Adipocyte (in vitro differentiated cells): ENCODE results near the gene C4orf54.

Experiments used
- DNase-seq: peaks from one replicate; pipeline ENCODE4 v3.0.0-alpha.2; 2015; ENCODE audit warnings: low read depth
- H3K27me3 ChIP-seq: replicated peaks from 2 replicates; pipeline ENCODE4 v1.7.0; 2013; ENCODE audit warnings: mild to moderate bottlenecking, low read length, moderate library complexity; ENCODE audit not compliant: control insufficient read depth, insufficient read depth
- H3K36me3 ChIP-seq: 2 replicates; pipeline ENCODE4 v1.7.0; 2013; ENCODE audit warnings: low read length, mild to moderate bottlenecking, moderate library complexity; ENCODE audit not compliant: control insufficient read depth, insufficient read depth, severe bottlenecking
- H3K4me1 ChIP-seq: 2 replicates; pipeline ENCODE4 v1.7.0; 2013; ENCODE audit warnings: mild to moderate bottlenecking, low read length, moderate library complexity; ENCODE audit not compliant: control insufficient read depth, insufficient read depth
- H3K4me3 ChIP-seq: 2 replicates; pipeline ENCODE4 v1.7.0; 2013; ENCODE audit warnings: mild to moderate bottlenecking, low read length, moderate library complexity
- H3K9ac ChIP-seq: 2 replicates; pipeline ENCODE4 v1.7.0; 2013; ENCODE audit warnings: mild to moderate bottlenecking, low read length, moderate library complexity
- H3K9me3 ChIP-seq: 2 replicates; pipeline ENCODE4 v1.7.0; 2013; ENCODE audit warnings: mild to moderate bottlenecking, low read length, moderate library complexity; ENCODE audit not compliant: control insufficient read depth

Gene C4orf54

GRCh38 chr4:99670409-99671073 is 12.9 kb upstream of the C4orf54 start:
- no peak overlapping the region for H3K9ac ChIP-seq
- peaks cover 29% of the 10 kb centered on the region for H3K9me3 ChIP-seq
- no peak overlapping the region for H3K4me3 ChIP-seq
- DNase-seq: no peak
- H3K4me1 ChIP-seq: no peaks in the 10 kb centered on the region
- H3K36me3 ChIP-seq: no peaks in the 10 kb centered on the region
- H3K27me3 ChIP-seq: no peaks in the 10 kb centered on the region

DNA sequence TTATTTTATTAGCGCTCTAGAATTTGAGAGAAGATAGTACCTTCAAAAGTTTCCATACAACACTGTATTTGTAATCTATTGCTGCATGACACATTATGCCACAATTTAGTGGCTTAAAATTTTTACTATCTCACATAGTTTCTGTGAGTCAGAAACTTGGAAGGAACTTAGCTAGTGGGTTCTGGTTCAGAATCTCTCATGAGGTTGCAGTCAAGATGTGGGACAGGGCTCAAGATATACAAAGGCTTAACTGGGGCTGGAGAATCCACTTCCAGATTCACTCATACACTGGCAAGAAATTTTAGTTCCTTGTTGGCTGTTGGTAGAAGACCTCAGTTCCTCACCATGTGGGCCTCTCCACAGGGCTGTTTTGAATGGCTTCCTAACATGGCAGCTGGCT is 11.5 kb upstream of the C4orf54 start:
- peaks cover 26% of the 10 kb centered on the region for H3K9me3 ChIP-seq
- no peak overlapping the region for H3K9ac ChIP-seq
- no peaks in the 10 kb centered on the region for H3K27me3 ChIP-seq
- no peak overlapping the region for H3K4me3 ChIP-seq
- DNase-seq: no peak
- no peaks in the 10 kb centered on the region for H3K36me3 ChIP-seq
- H3K4me1 ChIP-seq: no peaks in the 10 kb centered on the region

GRCh38 chr4:99668472-99668871 is 10.8 kb upstream of the C4orf54 start:
- Histone ChIP-seq H3K27me3 (no peaks in the 10 kb centered on the region), H3K36me3 (no peaks in the 10 kb centered on the region), H3K4me3 (no peak overlapping the region), H3K9me3 (peaks cover 20% of the 10 kb centered on the region), H3K4me1 (no peaks in the 10 kb centered on the region), H3K9ac (no peak overlapping the region)
- DNase-seq: no peak

GRCh38 chr4:99665983-99666382 is 8.4 kb upstream of the C4orf54 start:
- H3K27me3 ChIP-seq: no peaks in the 10 kb centered on the region
- no peak overlapping the region for H3K4me3 ChIP-seq
- no peak for DNase-seq
- no peak overlapping the region for H3K9ac ChIP-seq
- no peaks in the 10 kb centered on the region for H3K9me3 ChIP-seq
- H3K36me3 ChIP-seq: no peaks in the 10 kb centered on the region
- no peaks in the 10 kb centered on the region for H3K4me1 ChIP-seq

DNA sequence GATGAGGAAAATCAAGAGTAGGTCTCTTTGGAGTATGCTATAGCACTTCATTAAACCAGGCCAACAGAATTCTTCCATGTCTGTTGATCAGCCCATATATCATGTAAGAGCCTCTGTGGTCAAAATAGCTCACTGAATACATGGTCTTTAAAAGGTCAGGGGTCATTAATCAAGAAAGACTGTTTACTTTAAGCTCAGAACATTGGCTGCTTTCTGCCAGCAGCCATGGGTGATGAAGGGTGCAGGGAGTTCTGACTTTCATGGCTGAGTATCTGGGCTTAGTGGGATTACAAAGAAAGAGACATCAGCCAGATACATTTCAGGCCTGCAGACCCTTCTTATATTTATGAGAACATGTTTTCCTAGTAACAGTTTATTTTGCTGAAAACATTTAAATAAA is 7.1 kb upstream of the C4orf54 start:
- Histone ChIP-seq H3K4me1 (no peaks in the 10 kb centered on the region), H3K36me3 (no peaks in the 10 kb centered on the region), H3K4me3 (no peak overlapping the region), H3K9ac (no peak overlapping the region), H3K27me3 (no peaks in the 10 kb centered on the region), H3K9me3 (no peaks in the 10 kb centered on the region)
- no peak for DNase-seq

DNA sequence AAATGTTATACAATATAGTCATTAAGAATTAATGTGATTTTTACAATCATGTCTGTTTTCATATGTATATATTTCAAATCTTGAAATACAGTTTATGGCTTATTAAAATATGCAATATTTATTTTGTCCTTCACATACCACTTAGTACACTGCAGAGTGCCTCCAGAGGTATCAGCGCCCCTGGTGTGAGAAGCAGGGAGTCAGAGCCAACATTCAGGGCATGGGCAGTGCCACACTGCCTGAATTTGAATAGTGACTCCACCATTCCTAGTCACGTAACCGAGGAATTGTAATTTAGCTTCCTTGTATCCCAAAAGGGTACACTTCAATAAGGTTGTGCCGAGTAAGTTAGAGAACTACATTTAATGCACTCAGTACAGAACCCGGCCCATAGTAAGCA is 4.3 kb upstream of the C4orf54 start:
- Histone ChIP-seq H3K4me1 (no peaks in the 10 kb centered on the region), H3K27me3 (no peaks in the 10 kb centered on the region), H3K36me3 (no peaks in the 10 kb centered on the region), H3K9me3 (no peaks in the 10 kb centered on the region), H3K9ac (no peak overlapping the region), H3K4me3 (no peak overlapping the region)
- no peak for DNase-seq

DNA sequence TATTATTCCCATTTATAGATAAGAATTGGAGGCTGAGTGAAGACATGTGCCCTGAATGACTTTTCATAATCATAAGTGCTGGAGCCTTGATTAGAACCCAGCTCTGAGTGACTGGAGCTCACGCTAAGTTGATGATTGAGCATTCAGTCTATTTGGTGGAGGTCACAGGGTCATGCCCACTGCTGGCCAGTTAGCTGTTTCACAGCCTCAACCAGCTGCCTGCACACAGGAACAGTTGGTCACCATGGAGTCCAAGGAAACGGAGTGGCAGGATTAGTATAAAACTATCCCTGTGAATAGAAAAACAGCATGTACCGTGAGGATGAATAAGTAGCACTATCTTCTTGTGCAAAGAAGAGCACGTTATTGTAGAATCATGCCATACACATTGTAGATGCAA is 1.0 kb upstream of the C4orf54 start:
- Histone ChIP-seq H3K4me3 (no peak overlapping the region), H3K9ac (no peak overlapping the region), H3K9me3 (no peaks in the 10 kb centered on the region), H3K4me1 (no peaks in the 10 kb centered on the region), H3K36me3 (no peaks in the 10 kb centered on the region), H3K27me3 (no peaks in the 10 kb centered on the region)
- no peak for DNase-seq

GRCh38 chr4:99655308-99656081 is 2.1 kb downstream of the C4orf54 start:
- H3K36me3 ChIP-seq: no peaks in the 10 kb centered on the region
- peak; percentile 83 for DNase-seq
- H3K4me3 ChIP-seq: no peak overlapping the region
- H3K9ac ChIP-seq: no peak overlapping the region
- H3K9me3 ChIP-seq: no peaks in the 10 kb centered on the region
- peaks cover 2% of the 10 kb centered on the region for H3K27me3 ChIP-seq
- no peaks in the 10 kb centered on the region for H3K4me1 ChIP-seq

DNA sequence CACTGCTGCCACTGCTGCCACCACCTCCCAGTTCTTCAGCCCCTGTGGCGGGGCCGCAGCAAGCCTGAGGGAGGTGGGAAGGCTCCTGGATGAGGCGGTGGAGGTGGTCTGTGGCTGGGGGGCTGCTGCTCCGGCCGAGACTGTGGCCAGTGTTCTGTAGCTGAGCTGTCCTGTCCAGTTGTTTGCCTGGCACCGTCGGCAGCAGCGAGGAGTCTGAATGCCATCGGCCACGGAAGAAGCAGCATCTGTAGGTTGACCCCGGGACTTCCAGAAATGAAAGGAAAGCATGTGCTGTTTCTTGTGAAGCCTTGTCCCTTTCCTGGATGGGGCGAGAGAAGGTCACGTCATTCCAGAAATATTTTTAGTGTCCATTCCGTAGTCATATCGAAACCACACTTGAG is 3.3 kb downstream of the C4orf54 start:
- H3K4me1 ChIP-seq: no peaks in the 10 kb centered on the region
- H3K9ac ChIP-seq: no peak overlapping the region
- no peaks in the 10 kb centered on the region for H3K36me3 ChIP-seq
- no peak overlapping the region for H3K4me3 ChIP-seq
- peaks cover 3% of the 10 kb centered on the region for H3K27me3 ChIP-seq
- H3K9me3 ChIP-seq: no peaks in the 10 kb centered on the region
- no peak for DNase-seq

DNA sequence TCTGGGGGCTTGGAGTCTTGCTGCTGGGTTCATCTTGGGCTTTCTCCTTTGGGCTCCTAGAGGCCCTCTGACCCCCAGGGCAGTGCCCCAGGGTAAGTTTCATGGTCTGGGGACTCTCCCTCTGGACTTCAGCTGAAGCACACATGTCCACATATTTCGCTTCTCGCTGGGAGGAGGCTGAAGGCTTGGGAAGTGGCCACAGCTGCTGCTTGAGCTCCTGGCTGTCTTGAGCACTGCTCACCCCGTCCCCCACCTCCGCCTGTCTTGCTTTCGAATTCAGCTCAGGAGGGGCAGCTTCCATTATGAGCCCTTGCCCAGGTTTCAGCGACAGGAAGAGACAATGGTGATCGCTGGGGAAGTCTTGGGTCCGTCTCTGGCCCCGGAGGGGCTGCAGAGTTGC is 3.7 kb downstream of the C4orf54 start:
- no peak overlapping the region for H3K9ac ChIP-seq
- peaks cover 3% of the 10 kb centered on the region for H3K27me3 ChIP-seq
- no peaks in the 10 kb centered on the region for H3K36me3 ChIP-seq
- no peaks in the 10 kb centered on the region for H3K9me3 ChIP-seq
- H3K4me3 ChIP-seq: no peak overlapping the region
- H3K4me1 ChIP-seq: no peaks in the 10 kb centered on the region
- no peak for DNase-seq

DNA sequence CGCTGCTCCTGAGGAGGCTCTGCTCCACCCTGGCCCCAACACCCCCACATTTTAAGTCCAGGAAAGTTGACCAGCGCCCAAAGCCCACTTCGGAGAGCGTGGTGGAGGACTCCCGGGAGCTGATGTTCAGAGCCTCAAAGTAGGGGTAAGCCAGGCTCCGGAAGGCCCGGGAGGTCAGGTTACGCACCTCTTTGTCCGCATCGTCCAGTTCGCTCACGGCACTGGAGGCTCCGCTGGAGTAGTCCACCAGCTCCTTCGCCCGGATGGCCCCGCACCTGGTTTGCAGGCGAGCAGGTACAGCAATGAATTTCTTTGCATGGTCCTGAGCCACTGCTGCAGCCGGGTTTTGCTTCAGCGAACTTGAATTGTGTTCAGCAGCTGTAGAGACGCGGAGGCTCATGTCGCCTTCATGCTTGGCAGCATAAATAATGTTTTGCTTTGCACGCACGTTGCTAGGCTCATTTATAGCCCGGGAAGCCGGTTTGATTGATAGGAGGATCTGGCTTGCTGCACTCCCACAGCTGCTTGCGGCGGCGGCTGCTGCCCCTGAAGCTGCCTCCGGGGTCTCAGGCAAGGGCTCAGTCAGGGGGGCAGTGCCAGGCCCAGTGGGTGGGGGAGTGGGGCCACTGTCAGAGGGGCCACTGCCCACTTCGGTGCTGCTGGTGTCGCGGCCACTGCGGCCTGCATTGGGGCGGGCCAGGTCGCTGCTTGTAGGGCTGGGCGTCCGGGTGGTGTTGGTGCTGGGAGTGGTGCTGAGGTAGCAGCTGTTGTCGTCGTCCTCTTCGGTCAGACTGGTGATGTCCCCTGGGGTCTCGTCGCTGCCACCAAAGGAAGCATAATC is 4.8 kb downstream of the C4orf54 start:
- Histone ChIP-seq H3K4me3 (no peak overlapping the region), H3K9me3 (no peaks in the 10 kb centered on the region), H3K36me3 (no peaks in the 10 kb centered on the region), H3K27me3 (peaks cover 3% of the 10 kb centered on the region), H3K9ac (no peak overlapping the region), H3K4me1 (no peaks in the 10 kb centered on the region)
- no peak for DNase-seq
